ENCODE measurements around the gene R3HDML. TPM values are rescaled to one million over a fixed set of nuclear protein-coding genes. Genes with fewer than 3 reads are reported as not detected.

Gene R3HDML
- total RNA-seq, 4 donors from 2014 or later: not detected

- no peaks in the 10 kb centered on the region for H3K36me3 ChIP-seq
- H3K27ac ChIP-seq (replicated peaks in 1 of 4): no peak overlapping the region
- WGBS: 75% methylated on average over 4 of the region's 4 CpGs
- intact Hi-C loops (cut with DNase I): no loop called here
- DNase-seq (ENCODE audit: extremely low spot score): no peak
- H3K9me3 ChIP-seq: no peaks in the 10 kb centered on the region
- TF ChIP-seq POLR2AphosphoS5 (IDR thresholded peaks at IDR 0.05) (no peak), CTCF (IDR thresholded peaks at IDR 0.05) (no peak), POLR2A (IDR thresholded peaks at IDR 0.05; ENCODE audit: low read depth) (no peak), EP300 (IDR thresholded peaks at IDR 0.05) (no peak)
- no peaks in the 10 kb centered on the region for H3K4me1 ChIP-seq
- no peak overlapping the region for H3K4me3 ChIP-seq
- H3K27me3 ChIP-seq: peaks cover 0 to 47% (median 2%) of the 10 kb centered on the region in 4 donors
Observed at GRCh38 chr20:44334709-44335108, 2.1 kb upstream of the R3HDML start.

GRCh38 chr20:44335675-44336074, 1.2 kb upstream of the R3HDML start:
- H3K4me1 ChIP-seq: no peaks in the 10 kb centered on the region
- no peak overlapping the region for H3K27ac ChIP-seq (replicated peaks in 1 of 4)
- intact Hi-C loops (cut with DNase I): no loop called here
- H3K4me3 ChIP-seq: no peak overlapping the region
- WGBS: 89% methylated on average over 2 of the region's 2 CpGs
- no peaks in the 10 kb centered on the region for H3K36me3 ChIP-seq
- H3K27me3 ChIP-seq: peaks cover 0 to 44% (median 2%) of the 10 kb centered on the region in 4 donors
- no peak for TF ChIP-seq EP300 (IDR thresholded peaks at IDR 0.05)
- no peak for TF ChIP-seq CTCF (IDR thresholded peaks at IDR 0.05)
- TF ChIP-seq POLR2A (IDR thresholded peaks at IDR 0.05; ENCODE audit: low read depth): no peak
- TF ChIP-seq POLR2AphosphoS5 (IDR thresholded peaks at IDR 0.05): no peak
- DNase-seq (ENCODE audit: extremely low spot score): no peak
- H3K9me3 ChIP-seq: no peaks in the 10 kb centered on the region

GRCh38 chr20:44336086-44336485, 757 bp upstream of the R3HDML start:
- H3K9me3 ChIP-seq: no peaks in the 10 kb centered on the region
- H3K36me3 ChIP-seq: no peaks in the 10 kb centered on the region
- H3K4me3 ChIP-seq: no peak overlapping the region
- intact Hi-C loops (cut with DNase I): no loop called here
- WGBS: 36% methylated on average over 13 of the region's 15 CpGs
- peaks cover 0 to 41% (median 2%) of the 10 kb centered on the region in 4 donors for H3K27me3 ChIP-seq
- H3K27ac ChIP-seq (replicated peaks in 1 of 4): no peak overlapping the region
- H3K4me1 ChIP-seq: no peaks in the 10 kb centered on the region
- TF ChIP-seq POLR2A (IDR thresholded peaks at IDR 0.05; ENCODE audit: low read depth) (no peak), EP300 (IDR thresholded peaks at IDR 0.05) (no peak), CTCF (IDR thresholded peaks at IDR 0.05) (no peak), POLR2AphosphoS5 (IDR thresholded peaks at IDR 0.05) (no peak)
- DNase-seq (ENCODE audit: extremely low spot score): no peak

DNA sequence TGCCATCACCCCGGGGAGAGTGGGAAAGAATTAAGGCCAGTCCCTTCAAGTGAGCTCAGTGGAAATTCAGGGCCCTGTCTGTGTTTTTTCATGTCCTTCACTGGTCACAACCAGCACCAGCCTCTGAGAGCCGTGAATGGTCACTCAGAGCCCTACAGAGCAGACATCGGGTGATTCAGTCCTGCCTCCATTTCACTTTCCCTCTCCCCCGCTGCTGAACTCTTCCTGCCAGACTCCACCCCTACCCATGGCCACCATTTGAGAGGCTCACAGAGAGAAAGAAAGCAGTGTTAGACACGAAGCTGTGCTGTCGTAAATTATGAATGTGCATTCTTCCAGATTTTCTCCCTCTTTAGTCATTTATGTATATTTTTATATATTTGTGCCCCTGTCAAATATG, 5.4 kb downstream of the R3HDML start:
- no peak overlapping the region for H3K4me3 ChIP-seq
- H3K4me1 ChIP-seq: no peaks in the 10 kb centered on the region
- TF ChIP-seq EP300 (IDR thresholded peaks at IDR 0.05) (no peak), CTCF (IDR thresholded peaks at IDR 0.05) (no peak)
- WGBS: 55% methylated on average over 6 of the region's 6 CpGs
- H3K27me3 ChIP-seq: peaks cover 0 to 16% (median 0%) of the 10 kb centered on the region in 4 donors
- intact Hi-C loops (cut with DNase I): no loop called here
- no peak overlapping the region for H3K27ac ChIP-seq (replicated peaks in 1 of 4)
- DNase-seq (ENCODE audit: extremely low spot score): no peak
- no peaks in the 10 kb centered on the region for H3K36me3 ChIP-seq
- H3K9me3 ChIP-seq: no peaks in the 10 kb centered on the region

GRCh38 chr20:44343162-44343675, 6.4 kb downstream of the R3HDML start:
- intact Hi-C loops (cut with DNase I): no loop called here
- peaks cover 0 to 12% (median 0%) of the 10 kb centered on the region in 4 donors for H3K27me3 ChIP-seq
- H3K4me3 ChIP-seq: no peak overlapping the region
- H3K4me1 ChIP-seq: no peaks in the 10 kb centered on the region
- H3K9me3 ChIP-seq: no peaks in the 10 kb centered on the region
- no peak for DNase-seq (ENCODE audit: extremely low spot score)
- 80% methylated on average over 12 of the region's 12 CpGs for WGBS
- no peak overlapping the region for H3K27ac ChIP-seq (replicated peaks in 1 of 4)
- H3K36me3 ChIP-seq: no peaks in the 10 kb centered on the region
- TF ChIP-seq POLR2AphosphoS5 (IDR thresholded peaks at IDR 0.05) (no peak), CTCF (IDR thresholded peaks at IDR 0.05) (no peak), EP300 (IDR thresholded peaks at IDR 0.05) (no peak), POLR2A (IDR thresholded peaks at IDR 0.05; ENCODE audit: low read depth) (no peak)
